ENCODE data around the gene FBXL5.

DNA sequence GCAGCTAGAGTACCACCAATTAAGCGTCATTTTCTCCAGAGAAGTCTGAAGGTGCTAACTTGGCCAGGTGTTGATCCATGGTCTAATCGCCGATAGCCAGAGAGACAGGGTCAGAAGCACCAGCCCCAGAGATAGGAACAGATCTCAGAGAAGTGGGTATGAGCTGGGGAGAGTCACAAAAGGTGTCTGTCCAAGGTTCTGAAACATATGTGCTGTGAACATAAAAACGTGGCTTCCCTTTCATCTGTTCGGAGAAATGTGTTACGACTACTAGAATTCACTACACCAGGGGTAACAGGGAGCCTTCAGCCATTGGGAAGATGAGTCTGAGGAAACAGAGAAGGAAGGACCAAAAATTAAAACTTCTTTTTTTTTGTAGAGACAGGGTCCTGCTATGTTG, 91.3 kb downstream of the FBXL5 start:
- TF ChIP-seq, protein P1, sequence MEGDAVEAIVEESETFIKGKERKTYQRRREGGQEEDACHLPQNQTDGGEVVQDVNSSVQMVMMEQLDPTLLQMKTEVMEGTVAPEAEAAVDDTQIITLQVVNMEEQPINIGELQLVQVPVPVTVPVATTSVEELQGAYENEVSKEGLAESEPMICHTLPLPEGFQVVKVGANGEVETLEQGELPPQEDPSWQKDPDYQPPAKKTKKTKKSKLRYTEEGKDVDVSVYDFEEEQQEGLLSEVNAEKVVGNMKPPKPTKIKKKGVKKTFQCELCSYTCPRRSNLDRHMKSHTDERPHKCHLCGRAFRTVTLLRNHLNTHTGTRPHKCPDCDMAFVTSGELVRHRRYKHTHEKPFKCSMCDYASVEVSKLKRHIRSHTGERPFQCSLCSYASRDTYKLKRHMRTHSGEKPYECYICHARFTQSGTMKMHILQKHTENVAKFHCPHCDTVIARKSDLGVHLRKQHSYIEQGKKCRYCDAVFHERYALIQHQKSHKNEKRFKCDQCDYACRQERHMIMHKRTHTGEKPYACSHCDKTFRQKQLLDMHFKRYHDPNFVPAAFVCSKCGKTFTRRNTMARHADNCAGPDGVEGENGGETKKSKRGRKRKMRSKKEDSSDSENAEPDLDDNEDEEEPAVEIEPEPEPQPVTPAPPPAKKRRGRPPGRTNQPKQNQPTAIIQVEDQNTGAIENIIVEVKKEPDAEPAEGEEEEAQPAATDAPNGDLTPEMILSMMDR (conservative IDR thresholded peaks at IDR 0.05; ENCODE audit: low read depth, low read length) = no peak
- TF ChIP-seq EZH2 (IDR thresholded peaks at IDR 0.05; ENCODE audit: borderline replicate concordance, low read depth, low read length, poor library complexity, severe bottlenecking) = no peak
